ENCODE measurements around the gene SPHK2.

GRCh38 chr19:48627201-48627864 is 8.0 kb downstream of the SPHK2 start:
- TF ChIP-seq CTCF (IDR thresholded peaks at IDR 0.05) (no peak), POLR2AphosphoS5 (IDR thresholded peaks at IDR 0.05) (no peak), EP300 (IDR thresholded peaks at IDR 0.05) (no peak), POLR2A (IDR thresholded peaks at IDR 0.05) (no peak)

Measured in gastroesophageal sphincter (tissue), 3 donors.